ENCODE measurements around the gene PROC. TPM values are rescaled to one million over a fixed set of nuclear protein-coding genes. Genes with fewer than 3 reads are reported as not detected.

The PROC gene
- total RNA-seq, 2 donors from 2014 or later, result not detected

GRCh38 chr2:127475788-127476187 is 57.6 kb downstream of the PROC start:
- intact Hi-C loops (cut with DNase I), result no loop called here
- no peak for DNase-seq (ENCODE audit: low spot score)

Small RNA genes lying within 50 kb of the gene (microRNA-seq; reads per million reads assigned to microRNA genes)
- 0 reads per million in 2 donors for gene MIR4783 (ENCODE audit: borderline microRNAs expressed in 2 of 2)

Other genes starting within 250 kb of the PROC start
- gene CYP27C1, start 198.1 kb upstream of the PROC start, total RNA-seq, result under 1 TPM; 0.29 to 0.88 TPM
- 10 to 100 TPM; 28.2 to 30.3 TPM for gene ERCC3, start 124.3 kb upstream of the PROC start, total RNA-seq
- 10 to 100 TPM; 63.9 to 68.5 TPM for gene MAP3K2, start 30.5 kb upstream of the PROC start, total RNA-seq
- 10 to 100 TPM; 31.0 to 35.4 TPM for gene IWS1, start 108.1 kb downstream of the PROC start, total RNA-seq
- under 1 TPM; 0.67 to 0.79 TPM for gene MYO7B, start 117.3 kb downstream of the PROC start, total RNA-seq
- under 1 TPM in 1 of 2 donors, not detected in 1; 0.10 TPM for gene GPR17, start 227.7 kb downstream of the PROC start, total RNA-seq